HG02588 (cell line): ENCODE measurements around the gene ELAC1.
A peak's percentile ranks its signal among the peaks of the same experiment; 100 is the strongest.

Experiments used
- ATAC-seq: cut with Tn5 transposase; IDR thresholded peaks from one replicate; pipeline ENCODE4 v1.9.1; 2021; ENCODE audit warnings: mild to moderate bottlenecking, moderate library complexity; ENCODE audit not compliant: unreplicated experiment

ELAC1 gene

DNA sequence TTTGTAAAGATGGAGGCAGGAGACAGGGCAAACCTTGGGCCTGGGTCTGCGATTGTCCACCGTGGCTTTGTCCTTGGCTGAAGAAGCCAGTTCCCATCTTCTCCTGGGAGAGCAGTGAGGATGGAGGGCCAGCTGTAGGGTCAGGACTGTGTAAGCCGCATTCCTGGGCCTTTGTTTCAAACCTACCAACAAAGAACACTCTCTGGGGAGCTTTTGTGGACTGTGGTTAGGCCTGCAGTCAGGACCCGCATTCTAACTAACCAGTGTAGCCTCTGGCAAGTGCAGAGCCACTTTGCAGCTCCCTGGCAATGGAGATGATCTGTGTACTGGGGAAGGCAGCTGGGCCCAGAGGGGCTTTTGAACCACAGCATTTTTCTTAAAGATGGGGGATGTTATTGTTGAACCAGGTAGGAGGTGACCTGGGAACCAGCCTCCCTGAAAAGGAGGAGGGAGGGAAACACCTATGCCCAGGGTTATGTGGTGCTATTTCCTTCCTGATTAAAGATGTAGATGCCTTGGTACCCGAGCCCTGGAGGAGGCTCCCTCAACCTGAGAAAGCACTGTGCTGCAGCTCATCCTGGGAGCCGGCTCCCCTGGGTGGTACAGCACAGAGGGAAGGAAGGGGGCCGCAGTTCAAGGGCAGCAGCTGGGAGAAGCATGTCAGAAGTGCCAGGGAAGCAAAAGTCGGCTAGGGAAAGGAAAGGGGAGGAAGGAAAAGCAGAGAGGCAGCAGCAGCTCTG is 49.5 kb downstream of the ELAC1 start:
- ATAC-seq, result no peak

DNA sequence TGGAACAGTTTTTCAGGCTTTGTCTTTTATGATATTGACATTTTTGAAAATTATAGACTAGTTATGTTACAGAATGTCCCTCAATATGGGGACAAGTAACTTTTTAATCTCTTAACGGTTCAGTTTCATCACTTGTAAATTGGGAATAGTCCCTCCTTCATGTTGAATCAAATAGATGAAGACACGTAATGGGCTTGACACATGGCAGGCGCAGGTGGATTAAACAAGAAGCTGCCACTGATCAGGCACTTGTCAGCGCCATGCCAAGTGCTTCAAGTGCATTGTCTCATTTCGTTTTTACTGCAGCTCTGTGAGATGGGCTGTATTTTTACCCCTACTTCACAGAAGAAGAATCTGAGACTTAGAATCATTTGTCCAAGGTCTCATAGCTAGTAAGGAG is 52.7 kb downstream of the ELAC1 start:
- no peak for ATAC-seq

DNA sequence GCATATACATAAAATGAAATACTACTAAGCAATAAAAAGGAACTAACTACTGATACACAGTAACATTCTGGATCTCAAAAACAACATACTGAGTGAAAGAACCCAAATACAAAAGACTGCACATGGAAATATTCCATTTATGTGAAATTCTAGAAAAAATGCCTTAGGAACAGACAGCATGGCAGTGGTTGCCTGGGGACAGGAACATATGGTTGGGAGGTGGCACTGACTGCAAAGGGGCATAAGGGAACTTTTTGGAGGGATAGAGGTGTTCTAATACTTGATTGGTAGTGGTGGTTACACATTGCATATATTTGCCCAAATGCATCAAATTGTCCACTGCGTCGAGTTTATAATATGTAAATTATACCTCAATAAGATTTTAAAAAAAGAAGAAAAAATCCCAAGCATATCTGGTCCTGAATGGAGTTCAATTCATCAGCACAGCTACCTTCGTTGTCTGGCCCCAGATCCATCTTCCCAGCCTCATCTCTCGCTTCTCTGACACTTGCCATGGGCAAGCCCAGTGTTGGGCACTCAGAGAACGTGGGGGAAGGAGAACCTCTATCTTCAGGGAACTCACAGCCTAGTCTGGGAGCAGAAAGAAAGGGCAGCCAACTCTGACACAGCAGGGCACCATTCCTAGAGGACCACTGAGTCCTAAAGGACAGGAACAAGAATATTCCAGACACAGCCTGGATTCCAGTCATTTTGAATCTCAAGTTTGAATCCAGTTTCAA is 53.6 kb downstream of the ELAC1 start:
- no peak for ATAC-seq

DNA sequence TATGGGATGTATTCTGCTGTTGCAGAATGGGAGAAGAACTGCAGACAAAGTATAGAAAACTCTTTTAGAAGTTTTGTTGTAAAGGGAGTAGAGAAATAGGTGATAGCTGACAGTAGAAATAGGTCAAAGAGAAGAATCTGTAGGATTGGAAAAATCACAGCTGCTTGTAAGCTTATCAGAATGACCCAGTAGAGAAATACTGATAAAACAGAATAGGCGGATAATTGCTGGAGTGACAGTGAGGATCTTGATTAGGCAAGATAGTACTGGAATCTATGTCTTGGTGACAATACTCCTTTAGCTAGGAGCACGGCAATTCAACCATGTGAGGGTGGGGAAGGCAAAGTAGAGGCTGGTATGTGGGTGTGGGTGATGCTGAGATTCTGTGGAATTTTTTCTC is 57.7 kb downstream of the ELAC1 start:
- no peak for ATAC-seq

DNA sequence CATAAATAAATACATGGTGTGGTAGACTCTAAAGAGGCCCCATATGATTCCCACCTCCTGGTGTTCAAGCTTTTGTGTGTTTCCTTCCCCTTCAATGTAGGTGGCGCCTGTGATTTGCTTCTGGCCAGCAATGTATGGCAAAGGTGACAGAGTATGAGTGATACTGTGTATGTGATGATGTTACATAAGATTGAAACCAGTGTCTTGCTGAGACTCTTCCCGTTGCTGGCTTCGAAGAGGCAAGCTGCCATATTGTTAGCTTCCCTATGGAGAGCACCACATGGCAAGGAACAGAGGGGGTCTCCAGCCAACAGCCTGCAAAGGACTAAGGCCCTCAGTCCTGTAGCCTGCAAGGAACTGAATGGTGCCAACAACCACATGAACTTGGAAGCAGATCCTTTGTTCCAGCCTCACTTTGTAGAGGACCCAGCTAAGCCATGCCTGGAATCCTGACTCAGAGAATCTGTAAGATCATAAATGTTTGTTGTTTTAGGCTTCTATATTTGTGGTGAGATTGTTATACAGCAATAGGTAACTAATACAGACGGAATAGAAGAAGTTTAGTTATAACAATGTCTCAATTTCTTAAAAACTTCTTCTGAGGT is 60.5 kb downstream of the ELAC1 start:
- no peak for ATAC-seq

DNA sequence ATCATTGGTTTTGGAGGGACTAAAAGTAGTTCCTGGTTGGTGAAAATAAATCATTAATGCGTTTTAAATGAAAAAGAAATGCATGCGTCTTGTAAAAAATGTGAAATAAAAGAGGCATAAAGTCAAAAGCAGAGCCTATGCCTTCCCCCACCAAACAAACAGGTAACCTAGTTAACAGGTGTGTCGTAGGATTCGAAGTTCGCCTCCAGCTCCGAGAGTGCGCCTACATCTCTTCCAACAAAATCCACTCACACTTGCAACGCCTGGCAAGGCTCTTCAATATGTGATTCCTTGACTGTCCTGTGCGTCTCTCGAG is 61.5 kb downstream of the ELAC1 start:
- no peak for ATAC-seq

DNA sequence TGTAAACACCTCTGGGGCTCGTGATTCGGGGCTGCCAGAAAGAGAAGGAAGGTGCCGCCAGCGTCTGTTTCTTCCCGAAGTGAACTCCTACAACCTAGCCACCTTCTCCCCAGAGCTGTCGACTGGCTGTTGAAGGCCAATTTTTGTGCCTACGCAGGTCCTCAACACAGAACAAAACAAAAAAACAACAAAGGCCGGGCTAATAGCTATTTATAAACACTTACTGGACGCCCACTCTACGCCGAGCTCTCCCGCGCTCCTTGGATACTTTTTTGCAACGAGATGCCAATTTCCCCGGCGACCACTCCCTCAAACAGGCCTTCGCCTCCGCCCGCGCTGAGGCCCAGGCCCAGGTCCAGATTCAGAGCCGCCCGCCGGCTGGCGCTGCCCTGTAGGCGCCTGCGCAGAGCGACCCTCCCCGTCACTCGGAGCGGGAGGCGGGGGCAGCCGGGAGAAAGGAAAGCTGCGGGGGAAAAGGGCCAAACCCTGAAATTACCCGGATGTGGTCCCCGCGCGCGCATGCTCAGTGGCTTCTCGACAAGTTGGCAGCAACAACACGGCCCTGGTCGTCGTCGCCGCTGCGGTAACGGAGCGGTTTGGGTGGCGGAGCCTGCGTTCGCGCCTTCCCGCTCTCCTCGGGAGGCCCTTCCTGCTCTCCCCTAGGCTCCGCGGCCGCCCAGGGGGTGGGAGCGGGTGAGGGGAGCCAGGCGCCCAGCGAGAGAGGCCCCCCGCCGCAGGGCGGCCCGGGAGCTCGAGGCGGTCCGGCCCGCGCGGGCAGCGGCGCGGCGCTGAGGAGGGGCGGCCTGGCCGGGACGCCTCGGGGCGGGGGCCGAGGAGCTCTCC is 62.1 kb downstream of the ELAC1 start, which contains the start of gene SMAD4:
TSS of gene SMAD4 (plus strand) at position 520 of the 843 bp plus-strand sequence. CDS start 16,834 bp downstream, outside the sequence.
- peak; percentile 80 for ATAC-seq

DNA sequence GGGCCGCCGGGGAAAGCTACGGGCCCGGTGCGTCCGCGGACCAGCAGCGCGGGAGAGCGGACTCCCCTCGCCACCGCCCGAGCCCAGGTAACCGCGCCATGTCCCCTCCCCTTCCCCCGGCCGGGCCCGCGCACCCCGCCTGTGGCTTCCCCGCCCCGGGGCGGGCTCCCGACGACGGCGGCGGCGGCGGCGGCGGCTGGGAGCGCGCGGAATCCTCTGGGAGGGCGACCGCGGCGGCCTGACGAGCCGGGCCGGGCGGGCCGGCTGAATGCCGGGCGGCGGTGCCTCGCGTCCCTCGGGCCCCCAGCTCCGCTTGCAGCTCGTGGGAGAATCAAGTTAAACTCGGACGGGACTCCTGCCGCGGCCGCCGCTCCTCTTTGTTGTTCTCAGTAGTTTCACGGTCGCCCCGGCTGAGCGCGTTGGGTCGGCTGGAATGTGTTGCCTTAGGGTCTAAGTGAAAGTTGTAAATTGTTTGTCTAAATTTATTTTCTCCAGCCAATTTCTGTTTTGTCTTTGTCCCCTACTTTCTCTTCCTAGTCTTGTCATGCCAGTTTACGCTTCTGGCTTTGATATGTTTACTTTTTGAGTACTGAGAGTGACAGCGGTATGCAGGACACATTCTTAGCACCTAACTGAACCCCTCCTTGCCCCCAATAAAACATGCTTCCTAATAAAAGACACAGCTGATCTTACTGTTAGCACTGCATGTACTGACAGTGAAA is 62.9 kb downstream of the ELAC1 start:
- peak; percentile 61 for ATAC-seq

DNA sequence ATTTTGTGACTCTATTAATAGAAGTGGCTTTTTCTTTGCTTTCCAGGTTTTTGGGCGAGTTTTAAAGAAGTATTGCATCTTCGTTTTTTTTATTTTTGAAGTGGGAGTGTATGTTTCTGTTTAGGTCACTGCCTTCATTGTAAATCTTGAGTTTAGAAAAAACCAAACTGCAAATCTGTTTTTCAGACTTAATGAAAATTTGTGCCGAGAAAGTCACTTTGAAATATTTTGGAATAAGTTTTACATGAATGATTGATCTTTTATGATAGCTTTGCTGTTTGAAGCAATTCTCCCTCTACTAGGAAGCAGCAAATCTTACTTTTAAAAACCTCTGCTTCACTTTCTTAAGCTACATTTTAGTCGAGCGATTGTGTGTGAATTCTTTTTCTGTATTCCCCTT is 64.4 kb downstream of the ELAC1 start:
- no peak for ATAC-seq

DNA sequence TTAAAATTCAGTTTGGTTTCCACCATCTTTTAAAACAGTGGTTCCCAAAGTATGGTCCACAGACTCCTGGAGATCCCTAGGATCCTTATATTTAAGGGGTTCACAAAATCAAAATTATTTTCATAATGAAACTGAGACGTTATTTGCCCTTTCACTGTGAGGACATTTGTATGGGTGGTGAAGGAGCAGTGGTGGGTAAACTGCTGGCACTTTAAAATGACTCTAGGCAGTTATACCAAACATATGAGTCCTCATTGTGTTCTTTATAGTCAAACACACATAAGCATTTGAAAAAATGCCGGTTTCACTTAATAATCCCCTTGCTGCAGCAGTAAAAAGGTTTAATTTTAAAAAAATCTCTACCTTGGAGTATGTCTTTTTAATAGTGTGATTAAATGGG is 69.4 kb downstream of the ELAC1 start:
- no peak for ATAC-seq
